Measurements from ENCODE around the gene PTDSS2.

DNA sequence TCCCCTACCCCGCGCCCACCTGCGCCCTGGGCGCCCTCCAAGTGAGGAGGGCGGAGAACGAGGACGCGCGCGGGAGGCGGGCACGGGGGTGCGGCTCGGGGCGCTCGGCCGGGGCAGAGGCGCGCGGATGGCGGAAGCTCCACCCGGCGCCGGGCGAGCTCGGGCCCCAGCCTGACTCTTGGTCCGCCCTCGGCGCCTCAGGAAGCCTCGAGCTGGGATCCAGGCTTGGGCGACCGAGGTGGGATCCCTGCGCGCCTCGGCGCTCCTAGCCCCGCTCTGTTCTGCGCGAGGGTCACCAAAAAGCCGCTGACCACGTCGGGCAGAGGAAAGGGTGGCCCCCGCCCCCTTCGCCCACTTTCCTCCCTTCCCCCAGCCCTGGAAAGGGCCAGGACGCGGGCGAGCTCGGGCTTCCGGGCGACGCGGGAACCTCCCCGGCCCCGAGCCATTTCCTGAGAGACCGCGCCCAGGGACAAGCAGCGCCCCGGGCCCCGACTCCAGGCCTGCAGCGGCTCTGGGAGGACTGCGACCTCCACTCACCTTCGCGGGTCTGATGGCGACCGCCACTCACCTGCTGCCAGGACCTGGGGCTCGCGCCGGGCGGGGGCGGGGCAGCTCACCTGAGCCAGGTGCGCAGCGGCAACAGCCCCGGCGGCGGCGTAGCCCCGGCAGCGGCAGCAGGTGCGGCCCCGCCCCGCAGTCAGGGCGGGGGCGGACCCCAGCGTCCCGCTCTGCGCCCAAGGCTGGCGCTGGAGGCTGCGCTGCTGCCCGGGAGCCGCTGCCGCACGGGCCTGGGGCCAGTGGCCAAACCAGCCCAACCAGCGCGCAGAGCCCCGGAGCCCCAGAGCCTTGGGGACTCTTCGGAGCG lies 33.1 kb upstream of the PTDSS2 start:
- TF ChIP-seq HNF4G (IDR thresholded peaks at IDR 0.05) (no peak), FOXA1 (IDR thresholded peaks at IDR 0.05) (no peak), TAF1 (conservative IDR thresholded peaks at IDR 0.05) (no peak), YY1 (IDR thresholded peaks at IDR 0.05) (no peak), MAX (IDR thresholded peaks at IDR 0.05) (no peak), JUND (IDR thresholded peaks at IDR 0.05) (no peak), REST (IDR thresholded peaks at IDR 0.05) (no peak), RAD21 (IDR thresholded peaks at IDR 0.05) (no peak), RXRA (IDR thresholded peaks at IDR 0.05) (no peak), ATF3 (IDR thresholded peaks at IDR 0.05) (no peak)
- TF ChIP-seq, protein P1, sequence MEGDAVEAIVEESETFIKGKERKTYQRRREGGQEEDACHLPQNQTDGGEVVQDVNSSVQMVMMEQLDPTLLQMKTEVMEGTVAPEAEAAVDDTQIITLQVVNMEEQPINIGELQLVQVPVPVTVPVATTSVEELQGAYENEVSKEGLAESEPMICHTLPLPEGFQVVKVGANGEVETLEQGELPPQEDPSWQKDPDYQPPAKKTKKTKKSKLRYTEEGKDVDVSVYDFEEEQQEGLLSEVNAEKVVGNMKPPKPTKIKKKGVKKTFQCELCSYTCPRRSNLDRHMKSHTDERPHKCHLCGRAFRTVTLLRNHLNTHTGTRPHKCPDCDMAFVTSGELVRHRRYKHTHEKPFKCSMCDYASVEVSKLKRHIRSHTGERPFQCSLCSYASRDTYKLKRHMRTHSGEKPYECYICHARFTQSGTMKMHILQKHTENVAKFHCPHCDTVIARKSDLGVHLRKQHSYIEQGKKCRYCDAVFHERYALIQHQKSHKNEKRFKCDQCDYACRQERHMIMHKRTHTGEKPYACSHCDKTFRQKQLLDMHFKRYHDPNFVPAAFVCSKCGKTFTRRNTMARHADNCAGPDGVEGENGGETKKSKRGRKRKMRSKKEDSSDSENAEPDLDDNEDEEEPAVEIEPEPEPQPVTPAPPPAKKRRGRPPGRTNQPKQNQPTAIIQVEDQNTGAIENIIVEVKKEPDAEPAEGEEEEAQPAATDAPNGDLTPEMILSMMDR (IDR thresholded peaks at IDR 0.05; ENCODE audit: low read depth, low read length, missing input control): no peak
- TF ChIP-seq, protein P2, sequence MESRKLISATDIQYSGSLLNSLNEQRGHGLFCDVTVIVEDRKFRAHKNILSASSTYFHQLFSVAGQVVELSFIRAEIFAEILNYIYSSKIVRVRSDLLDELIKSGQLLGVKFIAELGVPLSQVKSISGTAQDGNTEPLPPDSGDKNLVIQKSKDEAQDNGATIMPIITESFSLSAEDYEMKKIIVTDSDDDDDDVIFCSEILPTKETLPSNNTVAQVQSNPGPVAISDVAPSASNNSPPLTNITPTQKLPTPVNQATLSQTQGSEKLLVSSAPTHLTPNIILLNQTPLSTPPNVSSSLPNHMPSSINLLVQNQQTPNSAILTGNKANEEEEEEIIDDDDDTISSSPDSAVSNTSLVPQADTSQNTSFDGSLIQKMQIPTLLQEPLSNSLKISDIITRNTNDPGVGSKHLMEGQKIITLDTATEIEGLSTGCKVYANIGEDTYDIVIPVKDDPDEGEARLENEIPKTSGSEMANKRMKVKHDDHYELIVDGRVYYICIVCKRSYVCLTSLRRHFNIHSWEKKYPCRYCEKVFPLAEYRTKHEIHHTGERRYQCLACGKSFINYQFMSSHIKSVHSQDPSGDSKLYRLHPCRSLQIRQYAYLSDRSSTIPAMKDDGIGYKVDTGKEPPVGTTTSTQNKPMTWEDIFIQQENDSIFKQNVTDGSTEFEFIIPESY (IDR thresholded peaks at IDR 0.05): no peak
